Neural cell (in vitro differentiated cells): ENCODE measurements around the gene GRM1. TPM values are rescaled to one million over a fixed set of nuclear protein-coding genes. Genes with fewer than 3 reads are reported as not detected.

Experiments
- H2AFZ ChIP-seq: fragments of 200-600, 300-800 bp; sonication (generic), shearing (Covaris generic); 2 replicates; pipeline ENCODE4 v1.6.0; 2014; ENCODE audit warnings: low read depth, mild to moderate bottlenecking, antibody characterized with exemption, low read length, moderate library complexity
- H3F3A ChIP-seq: fragments of 200-600 bp; shearing (Covaris generic); 2 replicates; pipeline ENCODE4 v1.6.1; 2016; ENCODE audit warnings: mild to moderate bottlenecking, moderate library complexity, mixed read lengths, antibody characterized with exemption, low read length; ENCODE audit not compliant: insufficient read depth, poor library complexity, severe bottlenecking
- H3K27ac ChIP-seq: fragments of 200-600, 300-800 bp; sonication (generic), shearing (Covaris generic); 2 replicates; pipeline ENCODE4 v1.5.1; 2014; ENCODE audit warnings: mild to moderate bottlenecking, low read length, moderate library complexity
- H3K27me3 ChIP-seq: fragments of 300-800, 200-600 bp; sonication (generic), shearing (Covaris generic); 2 replicates; pipeline ENCODE4 v1.6.0; 2014; ENCODE audit warnings: mild to moderate bottlenecking, low read depth, low read length, moderate library complexity; ENCODE audit not compliant: insufficient read depth
- H3K36me3 ChIP-seq: fragments of 300-800, 200-600 bp; sonication (generic), shearing (Covaris generic); 2 replicates; pipeline ENCODE4 v1.5.1; 2014; ENCODE audit warnings: mild to moderate bottlenecking, antibody characterized with exemption, low read length, moderate library complexity; ENCODE audit not compliant: insufficient read depth
- H3K4me2 ChIP-seq: fragments of 300-800, 200-600 bp; sonication (generic), shearing (Covaris generic); 2 replicates; pipeline ENCODE4 v1.6.0; 2014; ENCODE audit warnings: mild to moderate bottlenecking, low read length
- H3K4me3 ChIP-seq: fragments of 300-800, 200-600 bp; sonication (generic), shearing (Covaris generic); 2 replicates; pipeline ENCODE4 v1.5.1; 2014; ENCODE audit warnings: mild to moderate bottlenecking, low read length, moderate library complexity
- H3K79me2 ChIP-seq: fragments of 200-600 bp; shearing (Covaris generic); replicated peaks from 2 replicates; pipeline ENCODE4 v1.6.0; 2014; ENCODE audit warnings: mild to moderate bottlenecking, low read length, moderate library complexity; ENCODE audit not compliant: insufficient read depth
- H3K9ac ChIP-seq: fragments of 300-800, 200-600 bp; sonication (generic), shearing (Covaris generic); 2 replicates; pipeline ENCODE4 v1.6.1; 2016; ENCODE audit warnings: mild to moderate bottlenecking, low read length, mixed read lengths
- H3K9me2 ChIP-seq: fragments of 200-600 bp; shearing (Covaris generic); 2 replicates; pipeline ENCODE4 v1.6.1; 2016; ENCODE audit warnings: mild to moderate bottlenecking, low read length, mixed read lengths; ENCODE audit not compliant: insufficient read depth
- H3K9me3 ChIP-seq: fragments of 200-600, 300-800 bp; sonication (generic), shearing (Covaris generic); 2 replicates; pipeline ENCODE4 v1.6.1; 2016; ENCODE audit warnings: mild to moderate bottlenecking, mixed run types, low read length, moderate library complexity, mixed read lengths
- H4K20me1 ChIP-seq: fragments of 200-600 bp; shearing (Covaris generic); 2 replicates; pipeline ENCODE4 v1.6.1; 2016; ENCODE audit warnings: mild to moderate bottlenecking, mixed run types; ENCODE audit not compliant: insufficient read depth
- EP300 ChIP-seq: fragments of 450-650 bp; conservative IDR thresholded peaks from 2 replicates; pipeline ENCODE4 v1.6.1; 2014; ENCODE audit warnings: antibody characterized with exemption, mild to moderate bottlenecking, moderate library complexity; ENCODE audit not compliant: poor library complexity, severe bottlenecking
- EZH2 ChIP-seq: fragments of 200-600, 300-800 bp; shearing (Covaris generic), sonication (generic); IDR thresholded peaks from 2 replicates; pipeline ENCODE4 v1.6.1; 2014; ENCODE audit warnings: antibody characterized with exemption, low read length, borderline replicate concordance, mild to moderate bottlenecking; ENCODE audit not compliant: insufficient read depth, poor library complexity, severe bottlenecking
- MXI1 ChIP-seq: fragments of 450-650 bp; conservative IDR thresholded peaks from 2 replicates; pipeline ENCODE4 v1.6.1; 2014; ENCODE audit warnings: antibody characterized with exemption, mild to moderate bottlenecking; ENCODE audit not compliant: poor library complexity, severe bottlenecking
- POLR2AphosphoS5 ChIP-seq: IDR thresholded peaks from 2 replicates; pipeline ENCODE4 v1.6.1; 2012
- RAD21 ChIP-seq: fragments of 450-650 bp; conservative IDR thresholded peaks from 2 replicates; pipeline ENCODE4 v1.6.1; 2014; ENCODE audit warnings: antibody characterized with exemption, mild to moderate bottlenecking, moderate library complexity
- REST ChIP-seq: IDR thresholded peaks from 2 replicates; pipeline ENCODE4 v1.6.1; 2012; ENCODE audit warnings: borderline replicate concordance
- SMC3 ChIP-seq: fragments of 450-650 bp; conservative IDR thresholded peaks from 2 replicates; pipeline ENCODE4 v1.6.1; 2014; ENCODE audit warnings: antibody characterized with exemption, mild to moderate bottlenecking, moderate library complexity; ENCODE audit not compliant: poor library complexity
- TAF1 ChIP-seq: IDR thresholded peaks from 2 replicates; pipeline ENCODE4 v1.6.1; 2012; ENCODE audit warnings: low read depth
- polyA plus RNA-seq: library from polyadenylated mRNA; depleted of rRNA; stranded (reverse); fragments of >200 nt; gene quantifications from 2 replicates; pipeline ENCODE4 v1.2.3, GENCODE V29; 2014
- TF ChIP-seq, protein P1 (sequence below): fragments of 450-650 bp; IDR thresholded peaks from 2 replicates; pipeline ENCODE4 v1.5.1; 2014; ENCODE audit warnings: antibody characterized with exemption, mild to moderate bottlenecking, moderate library complexity; ENCODE audit not compliant: poor library complexity, severe bottlenecking

The GRM1 gene
- polyA plus RNA-seq, 1 donor from 2014 or later = 2.9 TPM

DNA sequence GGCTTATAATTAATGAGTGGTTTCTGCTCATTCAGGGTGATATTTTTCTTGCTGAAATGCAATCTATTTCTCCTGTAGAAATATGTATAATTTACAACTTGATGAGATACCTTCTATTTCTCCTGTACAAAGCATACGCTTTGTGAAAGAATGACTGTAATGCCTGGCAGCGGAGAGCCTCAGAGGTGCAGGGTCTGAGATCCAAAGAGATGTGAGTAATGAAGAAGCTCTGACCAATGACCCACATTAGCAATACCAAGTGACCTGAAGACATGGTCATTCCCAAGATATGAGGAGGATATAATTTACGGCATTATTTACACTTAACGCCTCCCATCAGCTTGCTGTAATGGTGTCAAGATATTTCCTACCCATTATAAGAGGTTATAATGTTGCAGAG lies 416.4 kb downstream of the GRM1 start:
- Histone ChIP-seq H3K9me2 (no peaks in the 10 kb centered on the region), H3K36me3 (no peaks in the 10 kb centered on the region), H3K27ac (no peak overlapping the region), H3F3A (no peaks in the 10 kb centered on the region), H3K79me2 (no peaks in the 10 kb centered on the region), H3K4me2 (no peak overlapping the region), H3K27me3 (no peaks in the 10 kb centered on the region), H2AFZ (no peak overlapping the region), H3K4me3 (no peak overlapping the region), H3K9ac (no peak overlapping the region), H4K20me1 (no peaks in the 10 kb centered on the region), H3K9me3 (no peaks in the 10 kb centered on the region)
- TF ChIP-seq TAF1 (no peak), RAD21 (no peak), POLR2AphosphoS5 (no peak), SMC3 (no peak), EP300 (no peak), EZH2 (no peak), REST (no peak), MXI1 (no peak)
- TF ChIP-seq, protein P1, sequence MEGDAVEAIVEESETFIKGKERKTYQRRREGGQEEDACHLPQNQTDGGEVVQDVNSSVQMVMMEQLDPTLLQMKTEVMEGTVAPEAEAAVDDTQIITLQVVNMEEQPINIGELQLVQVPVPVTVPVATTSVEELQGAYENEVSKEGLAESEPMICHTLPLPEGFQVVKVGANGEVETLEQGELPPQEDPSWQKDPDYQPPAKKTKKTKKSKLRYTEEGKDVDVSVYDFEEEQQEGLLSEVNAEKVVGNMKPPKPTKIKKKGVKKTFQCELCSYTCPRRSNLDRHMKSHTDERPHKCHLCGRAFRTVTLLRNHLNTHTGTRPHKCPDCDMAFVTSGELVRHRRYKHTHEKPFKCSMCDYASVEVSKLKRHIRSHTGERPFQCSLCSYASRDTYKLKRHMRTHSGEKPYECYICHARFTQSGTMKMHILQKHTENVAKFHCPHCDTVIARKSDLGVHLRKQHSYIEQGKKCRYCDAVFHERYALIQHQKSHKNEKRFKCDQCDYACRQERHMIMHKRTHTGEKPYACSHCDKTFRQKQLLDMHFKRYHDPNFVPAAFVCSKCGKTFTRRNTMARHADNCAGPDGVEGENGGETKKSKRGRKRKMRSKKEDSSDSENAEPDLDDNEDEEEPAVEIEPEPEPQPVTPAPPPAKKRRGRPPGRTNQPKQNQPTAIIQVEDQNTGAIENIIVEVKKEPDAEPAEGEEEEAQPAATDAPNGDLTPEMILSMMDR = no peak

DNA sequence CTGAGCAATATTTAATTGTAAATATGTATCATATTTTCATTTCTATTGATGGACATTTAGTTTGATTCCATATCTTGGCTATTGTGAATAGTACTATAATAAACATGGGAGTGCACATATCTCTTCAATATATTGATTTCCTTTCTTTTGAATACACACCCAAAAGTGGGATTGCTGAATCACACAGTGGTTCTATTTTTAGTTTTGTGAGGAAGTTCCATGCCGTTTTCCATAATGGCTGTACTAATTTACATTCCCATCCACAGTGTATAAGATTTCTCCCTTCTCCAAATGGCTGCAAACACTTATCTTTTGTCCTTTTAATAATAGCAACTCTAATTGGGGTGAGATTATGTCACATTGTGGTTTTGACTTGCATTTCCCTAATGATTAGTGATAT lies 428.0 kb downstream of the GRM1 start:
- Histone ChIP-seq H3K4me3 (no peak overlapping the region), H3F3A (no peaks in the 10 kb centered on the region), H3K79me2 (no peaks in the 10 kb centered on the region), H3K36me3 (no peaks in the 10 kb centered on the region), H3K9me2 (no peaks in the 10 kb centered on the region), H3K27me3 (no peaks in the 10 kb centered on the region), H2AFZ (no peak overlapping the region), H4K20me1 (no peaks in the 10 kb centered on the region), H3K9ac (no peak overlapping the region), H3K4me2 (no peak overlapping the region), H3K9me3 (no peaks in the 10 kb centered on the region), H3K27ac (no peak overlapping the region)
- no peak for TF ChIP-seq REST
